Measurements from ENCODE around the gene TBL1X. TPM values are rescaled to one million over a fixed set of nuclear protein-coding genes. Genes with fewer than 3 reads are reported as not detected.

TBL1X gene
- polyA plus RNA-seq, 3 donors, result 12.5 to 19.5 (median 13.8) TPM

DNA sequence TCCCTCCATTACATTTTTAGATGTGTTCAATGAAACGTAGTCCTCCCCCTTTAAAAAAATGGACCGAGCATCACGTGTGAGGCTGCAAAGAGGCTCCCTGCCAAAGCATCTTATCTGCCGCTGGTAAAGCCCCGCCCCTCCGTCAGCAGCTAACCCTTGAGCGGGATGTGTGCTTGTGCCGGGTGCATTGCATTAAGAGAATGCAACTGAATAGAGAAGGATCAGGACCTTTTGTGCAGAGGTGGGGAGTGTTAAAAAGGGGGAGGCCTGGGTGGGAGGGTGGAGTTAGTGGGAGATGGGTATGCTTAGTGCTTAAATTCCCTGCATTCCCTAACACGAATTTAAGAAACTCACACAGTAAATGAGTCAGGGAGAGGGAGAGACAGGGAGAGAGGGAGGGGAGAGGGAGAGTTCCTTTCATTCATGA lies 66.0 kb downstream of the TBL1X start:
- no peaks in the 10 kb centered on the region for H3K9me3 Mint-ChIP-seq
- H3K27ac ChIP-seq (ENCODE audit: low read depth in 1 of 2, low read length in 2 of 2), result no peak overlapping the region
- peaks cover 55% of the 10 kb centered on the region for H3K4me1 Mint-ChIP-seq
- H3K9me3 ChIP-seq (replicated peaks in 1 of 2; ENCODE audit: control insufficient read depth in 1 of 2, insufficient read depth in 1 of 2, low read length in 2 of 2), result no peaks in the 10 kb centered on the region
- H3K9ac ChIP-seq (ENCODE audit: insufficient read depth, low read length, poor library complexity, severe bottlenecking), result no peak overlapping the region
- peaks cover 0 to 8% of the 10 kb centered on the region in 2 donors for H3K27me3 ChIP-seq (ENCODE audit: control insufficient read depth in 2 of 2, insufficient read depth in 2 of 2, low read length in 2 of 2)
- no peak overlapping the region for H3K4me3 ChIP-seq (replicated peaks in 1 of 3; ENCODE audit: low read depth in 2 of 3, low read length in 3 of 3)
- no peaks in the 10 kb centered on the region for H3K36me3 ChIP-seq (replicated peaks in 1 of 2; ENCODE audit: control insufficient read depth in 1 of 2, insufficient read depth in 2 of 2, low read length in 2 of 2)
- WGBS (ENCODE audit: insufficient coverage), result no CpG with 5 or more reads among the region's 9 CpGs
- intact Hi-C loops (cut with micrococcal nuclease), result no loop called here
- H3K4me1 ChIP-seq (ENCODE audit: control insufficient read depth in 1 of 2, insufficient read depth in 2 of 2, low read length in 2 of 2), result peaks cover 28 to 41% of the 10 kb centered on the region in 2 donors
- H3K27me3 Mint-ChIP-seq (ENCODE audit: low read depth in 3 of 3), result peaks cover 0 to 45% (median 2%) of the 10 kb centered on the region in 3 donors
- peak in 2 of 3 donors; percentile 2 to 9 for DNase-seq
- TF ChIP-seq, protein P1, sequence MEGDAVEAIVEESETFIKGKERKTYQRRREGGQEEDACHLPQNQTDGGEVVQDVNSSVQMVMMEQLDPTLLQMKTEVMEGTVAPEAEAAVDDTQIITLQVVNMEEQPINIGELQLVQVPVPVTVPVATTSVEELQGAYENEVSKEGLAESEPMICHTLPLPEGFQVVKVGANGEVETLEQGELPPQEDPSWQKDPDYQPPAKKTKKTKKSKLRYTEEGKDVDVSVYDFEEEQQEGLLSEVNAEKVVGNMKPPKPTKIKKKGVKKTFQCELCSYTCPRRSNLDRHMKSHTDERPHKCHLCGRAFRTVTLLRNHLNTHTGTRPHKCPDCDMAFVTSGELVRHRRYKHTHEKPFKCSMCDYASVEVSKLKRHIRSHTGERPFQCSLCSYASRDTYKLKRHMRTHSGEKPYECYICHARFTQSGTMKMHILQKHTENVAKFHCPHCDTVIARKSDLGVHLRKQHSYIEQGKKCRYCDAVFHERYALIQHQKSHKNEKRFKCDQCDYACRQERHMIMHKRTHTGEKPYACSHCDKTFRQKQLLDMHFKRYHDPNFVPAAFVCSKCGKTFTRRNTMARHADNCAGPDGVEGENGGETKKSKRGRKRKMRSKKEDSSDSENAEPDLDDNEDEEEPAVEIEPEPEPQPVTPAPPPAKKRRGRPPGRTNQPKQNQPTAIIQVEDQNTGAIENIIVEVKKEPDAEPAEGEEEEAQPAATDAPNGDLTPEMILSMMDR (IDR thresholded peaks at IDR 0.05), result no peak
- H2AFZ ChIP-seq (ENCODE audit: insufficient read depth, low read depth, low read length, poor library complexity, severe bottlenecking), result no peak overlapping the region
- H4K20me1 ChIP-seq (ENCODE audit: insufficient read depth, low read length), result peaks cover 100% of the 10 kb centered on the region
- peak overlapping the region in 1 of 7 donors; percentile 68 for H3K27ac Mint-ChIP-seq
- peaks cover 20% of the 10 kb centered on the region for H3K79me2 ChIP-seq (ENCODE audit: insufficient read depth, low read length)
- H3K36me3 Mint-ChIP-seq, result peaks cover 3 to 4% of the 10 kb centered on the region in 2 donors
- peak overlapping the region in 1 of 2 donors; percentile 35 for H3K4me3 Mint-ChIP-seq
- H3K4me2 ChIP-seq (replicated peaks; ENCODE audit: extremely low read depth, low read length, poor library complexity, severe bottlenecking), result peak overlapping the region; percentile 4

DNA sequence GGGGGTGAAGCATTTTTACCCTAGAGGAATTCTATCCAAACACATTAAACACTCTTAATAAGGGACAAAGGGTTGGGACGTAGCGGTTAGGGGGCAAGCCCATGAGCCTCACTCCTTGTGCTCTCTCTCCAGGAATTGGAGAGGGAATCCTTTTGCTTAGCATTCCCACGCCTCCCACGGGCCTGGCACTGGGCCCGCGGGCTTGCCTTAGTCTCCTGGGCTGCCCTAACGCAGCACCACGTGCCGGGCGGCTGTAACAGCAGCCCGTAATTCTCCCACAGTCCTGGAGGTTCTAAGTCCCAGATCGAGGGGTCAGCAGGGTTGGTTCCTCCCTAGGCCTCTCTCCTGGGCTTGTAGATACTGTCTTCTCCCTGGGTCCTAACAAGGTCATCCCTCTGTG lies 67.5 kb downstream of the TBL1X start:
- no peak overlapping the region for H3K27ac ChIP-seq (ENCODE audit: low read depth in 1 of 2, low read length in 2 of 2)
- DNase-seq, result no peak
- no peaks in the 10 kb centered on the region for H3K9me3 ChIP-seq (replicated peaks in 1 of 2; ENCODE audit: control insufficient read depth in 1 of 2, insufficient read depth in 1 of 2, low read length in 2 of 2)
- H2AFZ ChIP-seq (ENCODE audit: insufficient read depth, low read depth, low read length, poor library complexity, severe bottlenecking), result no peak overlapping the region
- TF ChIP-seq, protein P1 (IDR thresholded peaks at IDR 0.05), result no peak
- Mint-ChIP-seq H3K9me3 (no peaks in the 10 kb centered on the region), H3K4me3 (no peak overlapping the region), H3K36me3 (peaks cover 9 to 13% of the 10 kb centered on the region in 2 donors), H3K27ac (no peak overlapping the region), H3K4me1 (peaks cover 55% of the 10 kb centered on the region), H3K27me3 (ENCODE audit: low read depth in 3 of 3) (peaks cover 0 to 42% (median 2%) of the 10 kb centered on the region in 3 donors)
- intact Hi-C loops (cut with micrococcal nuclease), result no loop called here
- H4K20me1 ChIP-seq (ENCODE audit: insufficient read depth, low read length), result peaks cover 100% of the 10 kb centered on the region
- peaks cover 16% of the 10 kb centered on the region for H3K79me2 ChIP-seq (ENCODE audit: insufficient read depth, low read length)
- WGBS (ENCODE audit: insufficient coverage), result 75% methylated on average over 4 of the region's 12 CpGs
- H3K4me2 ChIP-seq (replicated peaks; ENCODE audit: extremely low read depth, low read length, poor library complexity, severe bottlenecking), result no peak overlapping the region
- peaks cover 0 to 8% of the 10 kb centered on the region in 2 donors for H3K27me3 ChIP-seq (ENCODE audit: control insufficient read depth in 2 of 2, insufficient read depth in 2 of 2, low read length in 2 of 2)
- no peak overlapping the region for H3K9ac ChIP-seq (ENCODE audit: insufficient read depth, low read length, poor library complexity, severe bottlenecking)
- peaks cover 28 to 41% of the 10 kb centered on the region in 2 donors for H3K4me1 ChIP-seq (ENCODE audit: control insufficient read depth in 1 of 2, insufficient read depth in 2 of 2, low read length in 2 of 2)
- H3K4me3 ChIP-seq (replicated peaks in 1 of 3; ENCODE audit: low read depth in 2 of 3, low read length in 3 of 3), result no peak overlapping the region
- H3K36me3 ChIP-seq (replicated peaks in 1 of 2; ENCODE audit: control insufficient read depth in 1 of 2, insufficient read depth in 2 of 2, low read length in 2 of 2), result no peaks in the 10 kb centered on the region
